Activated T-cell treated with anti-CD3 and anti-CD28 coated beads, Interleukin-2, amount 50 U/mL, for 72 hours (primary cell): ENCODE results near the gene MANEAL. TPM values are rescaled to one million over a fixed set of nuclear protein-coding genes. Genes with fewer than 3 reads are reported as not detected.

Experiments used
- ATAC-seq, 2 donors: fragments of 150-1000 bp; cut with Tn5 transposase; replicated peaks in 1 of 2; 2 replicates each; pipeline ENCODE4 v1.10.0; 2021; ENCODE audit warnings: moderate library complexity in 2 of 2, mild to moderate bottlenecking in 1 of 2
- DNase-seq, 2 donors: peaks; one replicate each; pipeline ENCODE4 v3.0.0; 2021 to 2022; ENCODE audit warnings: mixed read lengths in 1 of 2
- H3K27ac Mint-ChIP-seq: one replicate; pipeline ENCODE4 v1.8.0; 2022; ENCODE audit warnings: mild to moderate bottlenecking, moderate library complexity, mixed read lengths
- H3K27me3 Mint-ChIP-seq: one replicate; pipeline ENCODE4 v1.8.0; 2022; ENCODE audit warnings: low read depth, mixed read lengths
- H3K36me3 Mint-ChIP-seq, 2 donors: one replicate each; pipeline ENCODE4 v1.8.0; 2022; ENCODE audit warnings: mixed read lengths in 2 of 2, mild to moderate bottlenecking in 1 of 2; ENCODE audit not compliant: insufficient read depth in 2 of 2
- H3K4me1 Mint-ChIP-seq: one replicate; pipeline ENCODE4 v1.8.0; 2022; ENCODE audit warnings: low read depth, mixed read lengths
- H3K4me3 Mint-ChIP-seq, 2 donors: one replicate each; pipeline ENCODE4 v1.8.0; 2022; ENCODE audit warnings: mild to moderate bottlenecking in 2 of 2, mixed read lengths in 2 of 2, moderate library complexity in 2 of 2
- H3K9me3 Mint-ChIP-seq, 2 donors: one replicate each; pipeline ENCODE4 v1.8.0; 2022; ENCODE audit warnings: mixed read lengths in 2 of 2
- total RNA-seq, 2 donors: library from RNA; stranded (reverse); gene quantifications; one replicate each; pipeline ENCODE4 v1.2.3, GENCODE V29; 2022

Gene MANEAL
- total RNA-seq, 2 donors from 2014 or later, result 1.9 to 2.4 TPM

DNA sequence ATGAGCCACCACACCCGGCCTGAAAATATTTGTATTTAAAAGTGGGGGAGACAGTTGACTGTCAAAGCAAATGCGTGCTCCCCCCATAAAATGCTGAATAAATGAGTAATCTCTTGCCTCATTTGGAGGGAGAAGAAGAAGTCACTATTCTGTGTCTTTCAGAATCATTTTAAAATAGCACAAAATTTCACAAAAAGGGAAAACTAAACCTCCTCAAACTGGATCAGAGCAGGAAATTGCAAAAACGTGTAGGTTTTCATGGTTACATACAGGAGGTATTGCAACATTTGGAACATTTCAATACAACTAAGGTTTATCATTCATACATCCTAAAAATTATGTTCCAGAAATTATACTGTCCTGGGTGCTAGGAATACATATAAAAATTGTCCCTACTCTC is 52.1 kb downstream of the MANEAL start:
- no peaks in the 10 kb centered on the region for H3K9me3 Mint-ChIP-seq
- peaks cover 0 to 9% of the 10 kb centered on the region in 2 donors for H3K36me3 Mint-ChIP-seq
- no peak overlapping the region for H3K4me3 Mint-ChIP-seq
- ATAC-seq, result no peak
- peaks cover 47% of the 10 kb centered on the region for H3K4me1 Mint-ChIP-seq
- DNase-seq, result no peak
- no peaks in the 10 kb centered on the region for H3K27me3 Mint-ChIP-seq
- peak overlapping the region; percentile 92 for H3K27ac Mint-ChIP-seq

DNA sequence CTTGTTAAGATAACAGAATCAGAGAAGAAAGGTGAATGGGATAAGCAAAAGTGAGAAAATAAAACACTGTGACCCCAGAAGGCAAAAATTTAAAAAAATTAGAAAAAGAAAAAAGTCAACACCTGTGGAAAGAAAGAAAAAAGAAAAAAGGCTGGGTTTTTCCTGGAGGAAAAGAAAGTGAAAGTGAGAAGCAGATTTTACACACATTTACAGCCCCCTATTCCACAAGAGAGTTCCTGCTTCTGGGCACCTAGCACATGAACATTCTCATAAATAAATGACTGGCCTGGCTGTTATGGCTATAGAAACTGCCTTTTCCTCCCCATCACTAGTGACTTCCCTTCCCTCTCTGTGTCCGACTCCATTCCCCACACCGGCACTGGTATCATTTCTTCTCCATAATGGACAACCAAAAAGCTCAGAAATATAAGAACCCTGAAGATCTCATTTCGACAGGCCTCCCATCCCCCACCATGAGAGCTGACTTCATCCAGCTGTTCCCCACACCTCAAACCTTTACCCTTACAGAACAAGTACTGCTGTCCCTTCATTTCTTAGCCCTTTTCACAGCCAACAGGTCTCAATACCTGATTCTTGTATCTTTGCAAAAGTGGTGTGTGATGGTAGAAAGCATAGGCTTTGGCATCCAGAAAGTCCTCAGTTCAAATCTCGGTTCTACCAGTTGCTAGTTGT is 53.1 kb downstream of the MANEAL start:
- Mint-ChIP-seq H3K36me3 (peaks cover 0 to 9% of the 10 kb centered on the region in 2 donors), H3K4me3 (peak overlapping the region; percentile 68 to 70), H3K27me3 (no peaks in the 10 kb centered on the region), H3K4me1 (peaks cover 47% of the 10 kb centered on the region), H3K9me3 (no peaks in the 10 kb centered on the region), H3K27ac (peak overlapping the region; percentile 92)
- DNase-seq (no peak), ATAC-seq (no peak)

DNA sequence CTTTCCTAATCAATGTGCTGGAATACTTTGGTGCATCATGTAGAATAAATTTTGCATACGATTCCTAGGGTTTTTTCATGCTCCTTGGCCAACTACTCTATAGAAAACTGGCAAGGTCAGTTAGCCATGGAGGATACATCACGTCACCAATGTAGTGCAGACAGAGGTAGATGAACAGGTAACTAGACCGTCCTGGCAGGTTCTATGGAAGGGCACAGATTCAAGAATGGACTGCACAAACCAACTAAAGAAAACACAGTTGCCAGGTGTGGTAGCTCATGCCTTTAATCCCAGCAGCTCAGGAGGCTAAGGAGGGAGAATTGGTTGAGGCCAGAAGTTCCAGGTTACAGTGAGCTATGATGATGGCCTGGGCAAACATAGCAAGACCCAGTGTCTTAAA is 55.8 kb downstream of the MANEAL start:
- Mint-ChIP-seq H3K27me3 (no peaks in the 10 kb centered on the region), H3K4me1 (peaks cover 34% of the 10 kb centered on the region), H3K9me3 (no peaks in the 10 kb centered on the region), H3K27ac (no peak overlapping the region), H3K36me3 (peaks cover 6 to 16% of the 10 kb centered on the region in 2 donors), H3K4me3 (no peak overlapping the region)
- DNase-seq (no peak), ATAC-seq (no peak)

DNA sequence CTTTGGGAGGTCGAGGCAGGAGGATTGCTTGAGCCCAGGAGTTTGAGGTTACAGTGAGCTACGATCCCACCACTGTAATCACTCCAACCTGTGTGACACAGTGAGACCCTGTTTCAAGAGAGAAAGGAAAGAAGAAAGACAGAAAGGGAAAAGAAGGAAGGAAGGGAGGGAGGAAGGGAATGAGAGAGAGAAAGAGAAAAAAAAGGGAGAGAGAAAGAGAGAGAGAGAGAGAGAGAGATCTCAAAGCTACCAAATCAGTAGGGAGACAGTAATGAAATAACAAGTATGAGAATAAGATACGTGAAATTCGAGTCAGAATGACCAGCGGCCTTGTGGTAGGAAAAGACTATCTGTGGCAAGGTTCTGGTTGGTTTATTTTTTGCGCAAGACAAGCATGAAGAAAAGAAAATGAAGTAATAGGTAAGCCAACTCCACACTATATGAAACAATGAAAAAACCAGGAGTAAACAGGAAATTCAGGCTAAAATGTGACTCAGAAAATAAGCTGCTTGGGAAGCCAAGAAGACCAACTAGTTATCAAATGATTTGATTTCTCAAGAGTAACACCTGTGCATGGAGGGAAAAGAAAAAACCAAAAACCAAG is 56.8 kb downstream of the MANEAL start:
- Mint-ChIP-seq H3K36me3 (peaks cover 6 to 10% of the 10 kb centered on the region in 2 donors), H3K4me3 (no peak overlapping the region), H3K4me1 (peaks cover 34% of the 10 kb centered on the region), H3K27ac (no peak overlapping the region), H3K9me3 (no peaks in the 10 kb centered on the region), H3K27me3 (no peaks in the 10 kb centered on the region)
- DNase-seq (no peak), ATAC-seq (no peak)

Other genes with a start within 250 kb of the MANEAL start
- 10 to 100 TPM; 26.5 to 29.1 TPM for gene SNIP1, start 239.6 kb upstream of the MANEAL start, total RNA-seq
- gene DNALI1, start 236.9 kb upstream of the MANEAL start, total RNA-seq, result under 1 TPM; 0.41 to 0.81 TPM
- 10 to 100 TPM; 47.3 to 52.9 TPM for gene GNL2, start 197.9 kb upstream of the MANEAL start, total RNA-seq
- gene RSPO1, start 159.0 kb upstream of the MANEAL start, total RNA-seq, result not detected
- gene CDCA8, start 101.3 kb upstream of the MANEAL start, total RNA-seq, result 10 to 100 TPM; 65.8 to 94.0 TPM
- gene EPHA10, start 28.7 kb upstream of the MANEAL start, total RNA-seq, result under 1 TPM; 0.74 to 1.00 TPM
- 10 to 100 TPM; 21.1 to 21.8 TPM for gene C1orf122, start 13.9 kb downstream of the MANEAL start, total RNA-seq
- gene YRDC, start 14.4 kb downstream of the MANEAL start, total RNA-seq, result 10 to 100 TPM; 30.0 to 31.3 TPM
- gene MTF1, start 65.7 kb downstream of the MANEAL start, total RNA-seq, result 10 to 100 TPM; 26.8 to 28.1 TPM
- 10 to 100 TPM; 44.7 to 53.6 TPM for gene INPP5B, start 153.2 kb downstream of the MANEAL start, total RNA-seq
- gene SF3A3, start 196.2 kb downstream of the MANEAL start, total RNA-seq, result 10 to 100 TPM; 67.9 to 81.4 TPM
- 10 to 100 TPM; 32.7 to 34.5 TPM for gene FHL3, start 211.7 kb downstream of the MANEAL start, total RNA-seq
- gene UTP11, start 218.9 kb downstream of the MANEAL start, total RNA-seq, result 10 to 100 TPM; 28.4 to 31.7 TPM